ENCODE data around the gene CRYGN.

Gene CRYGN

DNA sequence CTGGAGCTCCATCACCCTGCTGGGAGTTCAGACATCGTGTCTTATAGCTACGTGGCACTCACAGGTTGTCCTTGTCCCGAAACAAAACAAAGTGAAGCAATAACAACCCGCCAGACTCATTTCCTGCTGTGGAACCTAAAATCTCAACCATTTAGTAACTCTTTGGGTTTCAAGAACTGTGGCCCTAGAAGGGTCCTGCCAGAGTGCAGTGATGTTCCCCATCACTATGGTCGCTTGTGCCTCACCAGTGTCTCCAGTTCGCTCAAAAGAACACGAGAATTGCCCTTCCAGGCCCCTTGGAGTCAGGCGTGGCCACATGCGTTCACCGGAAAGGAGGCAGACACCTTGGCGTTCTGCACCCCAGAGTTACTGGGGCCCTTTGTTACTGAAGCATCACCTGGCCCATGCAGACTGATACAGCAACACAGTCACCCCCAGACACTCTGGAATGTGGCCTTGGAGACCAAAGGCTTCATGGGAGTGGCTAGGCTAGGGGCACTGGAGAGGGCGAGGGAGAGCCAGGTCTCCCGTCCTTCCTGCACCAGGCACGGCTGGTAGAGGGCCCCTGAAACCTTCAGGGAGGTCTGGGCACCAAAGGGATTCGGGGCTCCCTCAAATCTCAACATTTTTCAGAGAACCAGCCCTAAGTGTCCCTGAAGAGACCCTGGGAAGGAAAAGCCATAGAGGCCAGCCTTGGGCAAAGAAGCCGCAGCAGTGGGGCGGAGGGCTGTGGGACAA is 908 bp downstream of the CRYGN start:
- DNase-seq = no peak

DNA sequence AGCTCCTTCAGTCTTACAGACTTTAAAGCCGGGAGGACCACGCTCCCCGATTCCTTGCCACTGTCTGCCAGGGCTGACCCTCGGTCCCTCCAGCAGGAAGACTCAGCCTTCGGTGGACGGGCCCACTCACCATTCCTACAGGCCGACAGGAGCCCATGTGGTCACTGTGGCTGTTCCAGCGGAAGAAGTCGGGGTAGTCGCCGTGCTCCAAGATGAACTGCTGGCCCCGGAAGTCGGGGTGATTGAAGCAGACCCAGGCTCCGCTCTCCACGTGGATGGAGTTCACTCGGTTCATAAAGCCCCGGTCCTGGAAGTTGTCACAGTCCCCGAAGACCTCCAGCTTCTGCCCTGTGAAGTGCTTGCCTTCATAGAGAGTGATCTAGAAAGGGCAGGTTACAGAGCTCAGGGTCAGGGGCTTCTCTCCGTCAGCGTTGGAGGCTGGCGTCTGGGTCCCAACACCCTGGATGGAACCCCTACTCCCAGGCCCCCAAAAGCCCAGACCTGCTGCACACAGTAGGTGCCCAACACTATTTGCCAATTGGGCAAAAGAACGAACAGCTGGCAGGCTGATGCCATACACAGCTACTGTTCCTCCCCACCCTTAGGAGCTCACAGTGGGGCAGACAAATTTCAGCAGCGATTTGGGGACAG is 1.9 kb downstream of the CRYGN start:
- no peak for DNase-seq

DNA sequence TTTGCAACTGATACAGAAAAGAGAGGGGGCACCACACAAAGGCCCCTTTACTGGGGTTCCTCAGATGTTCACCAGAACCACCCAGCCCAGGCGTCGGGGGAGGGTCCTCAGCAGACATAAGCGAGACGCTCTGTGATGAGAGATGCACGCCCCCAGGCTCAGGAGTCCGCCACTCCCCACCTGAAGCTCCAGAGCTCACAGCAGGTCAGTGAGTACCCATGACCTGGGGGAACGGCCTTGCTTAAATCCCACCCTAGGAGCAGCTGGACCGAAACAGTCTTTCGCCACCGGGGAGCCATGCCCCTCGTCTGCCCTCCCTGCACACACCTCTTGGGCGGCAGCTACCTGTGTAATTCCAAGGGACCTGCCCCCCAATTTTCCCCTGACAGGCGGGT is 2.8 kb downstream of the CRYGN start:
- no peak for DNase-seq

DNA sequence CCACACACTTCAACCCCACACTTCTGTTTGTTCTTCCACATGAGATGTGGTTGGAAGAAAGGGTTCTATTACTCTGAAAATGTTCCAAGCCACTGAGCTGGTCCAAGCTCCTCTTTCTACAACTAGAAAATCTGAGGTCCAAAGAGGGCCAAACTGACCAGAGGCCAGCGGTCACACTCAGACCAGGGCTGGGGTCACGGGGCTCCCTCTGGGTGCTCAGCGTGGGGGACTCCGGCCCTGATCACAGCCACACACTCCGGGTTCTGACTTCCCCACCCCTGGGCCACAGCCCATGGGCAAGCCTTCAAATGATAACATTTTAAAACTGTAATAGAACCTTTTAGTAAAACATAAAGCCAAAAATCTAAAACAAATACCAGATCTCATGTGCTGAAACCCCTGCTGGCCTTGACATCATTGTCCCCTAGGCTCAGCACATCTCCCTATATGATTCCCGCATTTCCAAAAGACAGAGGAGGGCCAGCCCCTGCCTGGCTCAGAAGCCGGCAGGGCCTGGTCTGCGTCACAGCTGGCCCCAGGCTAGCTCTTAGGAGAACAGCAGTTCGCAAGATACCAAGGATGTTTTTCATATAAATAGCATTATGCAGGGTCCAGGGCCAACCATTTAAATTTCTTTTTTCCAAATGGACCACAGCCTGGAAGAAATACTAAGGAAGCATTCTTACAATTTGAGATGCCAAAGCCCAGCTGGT is 3.3 kb downstream of the CRYGN start:
- no peak for DNase-seq

DNA sequence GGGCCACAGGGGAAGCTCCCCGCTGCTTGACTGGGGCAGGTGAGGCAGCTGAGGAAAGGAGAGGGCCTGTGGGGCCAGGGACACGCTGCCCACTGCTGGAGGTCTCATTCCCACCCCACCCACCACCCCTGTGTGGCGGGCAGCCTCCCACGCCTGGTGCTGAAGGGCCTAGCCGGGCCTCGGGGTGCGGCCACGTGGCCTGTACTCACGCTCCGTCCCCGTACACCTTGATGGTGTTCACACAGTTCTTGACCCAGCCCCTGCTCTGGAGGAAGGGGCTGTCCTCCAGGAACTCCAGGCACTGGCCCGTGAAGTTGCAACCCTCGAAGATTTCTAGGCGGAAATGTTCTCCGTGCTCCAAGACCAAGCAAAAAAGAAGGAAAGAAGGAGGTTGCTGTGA is 4.0 kb downstream of the CRYGN start:
- no peak for DNase-seq

DNA sequence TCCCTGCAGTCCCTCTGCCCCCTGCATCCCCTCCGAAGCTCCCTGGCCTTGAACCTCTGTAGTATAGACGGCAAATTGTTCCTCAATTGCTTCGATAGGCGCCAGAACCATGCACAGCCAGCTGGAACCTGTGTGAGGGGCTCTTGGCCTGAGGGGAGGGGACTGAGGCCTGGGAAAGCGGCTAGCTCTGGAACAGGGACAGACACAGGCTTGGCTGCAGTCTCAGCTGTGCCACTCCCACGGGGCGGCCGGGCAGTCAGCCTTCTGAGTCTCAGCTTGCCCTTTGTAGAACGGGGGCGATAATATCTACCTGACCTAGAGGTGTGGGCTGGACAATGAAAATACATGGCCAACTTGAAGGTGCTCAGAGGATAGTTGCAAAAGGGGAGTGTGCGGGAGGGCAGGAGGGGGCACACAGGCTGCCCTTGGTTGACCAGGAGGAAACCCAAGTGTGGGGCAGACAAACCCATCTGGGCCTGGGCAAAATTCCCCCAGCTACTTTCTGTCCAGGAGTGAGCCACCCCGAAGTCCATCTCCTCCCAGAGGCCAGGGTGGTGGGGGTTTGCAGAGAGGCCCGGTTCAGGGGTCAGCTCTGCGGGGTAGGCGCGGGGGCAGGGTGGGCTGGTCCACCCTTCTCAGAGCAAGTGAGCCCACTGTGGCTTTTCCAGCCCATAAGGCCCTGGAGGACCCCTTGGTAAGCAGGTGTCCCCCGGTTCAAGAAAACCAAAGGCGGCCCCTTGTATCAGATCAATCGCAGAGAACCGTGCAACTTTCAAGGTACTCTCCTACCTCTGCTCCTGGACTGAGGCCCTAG is 4.6 kb downstream of the CRYGN start:
- peak in 3 of 14 donors; percentile 20 to 32 (median 27) for DNase-seq

DNA sequence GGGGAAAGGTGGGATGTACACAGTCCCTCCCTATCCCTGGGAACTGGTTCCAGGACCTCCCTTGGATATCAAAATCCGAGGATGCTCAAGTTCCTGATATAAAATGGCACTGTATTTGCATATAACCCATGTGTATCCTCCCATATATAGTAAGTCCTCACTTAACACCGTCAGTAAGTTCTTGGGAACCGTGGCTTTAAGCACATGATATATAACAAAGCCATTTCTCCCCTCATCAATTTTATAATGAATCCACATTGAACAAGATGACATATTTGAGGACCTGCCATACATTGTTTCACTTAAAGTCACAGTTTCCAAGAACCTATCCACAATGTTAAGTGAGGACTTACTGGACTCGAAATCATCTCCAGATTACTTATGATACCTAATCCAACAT is 5.4 kb downstream of the CRYGN start:
- DNase-seq = no peak

DNA sequence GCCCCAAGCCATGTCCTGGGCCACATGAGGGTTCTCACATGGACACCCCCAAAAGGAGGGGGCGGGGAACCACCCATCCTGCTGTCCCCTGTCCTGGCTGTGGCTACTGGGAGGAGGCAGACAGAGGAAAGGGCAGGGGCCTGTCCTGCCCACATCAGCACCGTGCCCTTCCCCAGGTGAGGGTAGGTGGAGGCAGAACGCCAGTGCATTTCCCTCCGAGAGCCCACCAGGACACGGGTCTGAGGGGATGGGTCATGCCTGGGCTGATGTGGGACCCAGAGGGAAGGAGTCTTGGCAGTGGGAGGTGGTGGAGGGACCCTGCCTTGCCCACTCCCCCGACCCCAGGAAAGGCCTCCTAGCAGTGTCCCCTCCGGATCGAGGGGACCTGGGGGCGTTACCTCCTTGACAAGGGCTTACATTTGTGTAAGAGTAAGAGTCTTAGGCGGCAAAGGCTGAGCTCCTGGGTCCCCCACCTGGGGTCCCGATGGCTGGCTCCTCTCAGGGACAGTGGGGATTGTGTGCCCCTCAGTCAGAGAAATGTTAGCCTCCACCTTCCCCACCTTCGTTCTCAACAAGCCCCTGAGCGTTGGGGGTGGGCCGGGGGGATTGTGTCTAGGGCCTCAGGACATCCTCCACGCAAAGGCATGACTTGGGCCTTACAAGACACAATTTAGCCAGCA is 6.1 kb downstream of the CRYGN start:
- no peak for DNase-seq

DNA sequence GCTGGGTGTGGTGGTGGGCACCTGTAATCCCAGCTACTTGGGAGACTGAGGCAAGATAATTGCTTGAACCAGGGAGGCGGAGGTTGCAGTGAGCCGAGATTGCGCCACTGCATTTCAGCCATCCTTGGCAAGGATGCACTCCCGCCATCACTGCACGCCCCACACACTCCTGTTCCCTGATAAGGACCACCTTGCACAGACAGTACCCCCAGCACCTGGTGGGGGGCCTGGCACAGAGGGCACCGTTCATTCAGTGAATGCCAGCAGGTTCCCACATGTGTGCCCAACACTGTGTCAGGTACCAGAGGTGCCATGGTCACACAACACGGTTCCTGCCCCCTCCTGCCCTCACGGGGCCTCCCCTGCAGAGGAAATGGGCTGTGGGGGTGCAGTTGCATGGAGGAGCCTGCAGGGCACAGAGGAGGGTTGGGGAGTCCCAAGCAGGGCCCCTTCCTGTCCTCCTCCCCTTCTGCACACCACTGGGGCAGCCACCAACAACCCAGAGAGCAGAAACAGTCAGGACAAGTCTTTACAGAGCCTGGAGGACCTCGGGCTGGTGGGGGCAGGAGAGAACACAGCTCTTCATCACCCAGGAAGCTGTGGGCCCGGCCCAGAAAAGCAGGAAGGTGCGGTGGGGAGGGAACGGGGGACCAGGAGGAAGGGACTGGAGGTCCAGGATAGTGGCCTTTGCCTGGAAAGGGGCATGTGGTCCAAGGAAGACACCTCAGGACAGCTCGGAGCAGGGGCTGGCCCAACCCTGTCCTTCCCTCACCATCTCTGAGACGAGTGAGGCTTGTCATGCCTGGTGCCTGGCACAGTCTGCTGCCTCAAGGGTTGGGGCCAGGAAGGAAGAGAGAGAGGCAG is 7.1 kb downstream of the CRYGN start:
- DNase-seq = no peak

DNA sequence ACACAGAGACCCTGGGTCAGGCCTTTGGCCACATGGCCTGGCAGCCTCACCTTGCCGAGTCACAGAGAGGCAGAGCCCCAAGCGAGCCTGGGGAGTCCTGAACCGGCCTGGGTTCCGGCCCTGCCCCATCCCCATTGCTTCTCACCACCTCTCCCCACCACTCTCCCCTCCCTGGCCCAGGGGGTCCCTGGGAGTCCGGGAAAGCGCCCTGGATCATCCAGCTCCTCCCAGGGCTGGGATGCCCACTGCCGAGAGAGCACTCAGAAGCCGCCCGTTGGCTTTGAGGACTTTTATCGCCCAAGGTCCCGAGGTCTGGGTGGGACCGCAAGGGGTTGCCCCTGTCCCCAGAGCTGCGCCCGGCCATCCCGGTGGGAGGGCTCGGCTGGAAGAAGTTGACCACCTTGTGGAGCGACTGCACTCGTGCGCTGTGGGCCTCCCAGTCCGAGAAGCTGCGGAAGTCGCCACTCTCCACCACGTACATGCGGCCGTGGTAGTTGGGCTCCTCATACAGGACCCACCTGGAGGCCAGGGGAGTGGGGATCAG is 8.1 kb downstream of the CRYGN start:
- DNase-seq = no peak

DNA sequence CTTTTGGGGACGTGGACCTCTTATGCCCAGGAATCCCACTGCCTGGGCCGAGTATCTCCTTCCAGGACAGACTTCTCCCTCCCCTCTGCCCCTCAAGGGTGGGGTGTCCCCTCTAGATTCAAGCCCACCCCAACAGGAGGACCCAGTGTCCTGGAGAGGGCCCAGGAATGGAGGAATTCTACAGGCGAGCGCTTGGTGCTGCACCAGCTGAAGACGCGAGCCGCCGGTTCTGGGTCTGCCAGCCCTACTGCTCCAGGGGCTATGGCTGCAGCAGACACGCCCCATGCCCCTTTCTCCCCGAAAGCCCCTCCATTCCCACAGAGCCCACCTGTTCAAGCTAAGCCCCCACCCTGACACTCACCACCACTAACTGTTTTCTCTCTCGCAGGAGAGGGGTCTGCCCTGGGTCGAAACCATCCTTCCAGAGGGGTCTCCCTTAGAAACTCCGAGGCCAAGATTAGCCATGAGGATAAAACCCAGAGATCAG is 8.6 kb downstream of the CRYGN start:
- no peak for DNase-seq

DNA sequence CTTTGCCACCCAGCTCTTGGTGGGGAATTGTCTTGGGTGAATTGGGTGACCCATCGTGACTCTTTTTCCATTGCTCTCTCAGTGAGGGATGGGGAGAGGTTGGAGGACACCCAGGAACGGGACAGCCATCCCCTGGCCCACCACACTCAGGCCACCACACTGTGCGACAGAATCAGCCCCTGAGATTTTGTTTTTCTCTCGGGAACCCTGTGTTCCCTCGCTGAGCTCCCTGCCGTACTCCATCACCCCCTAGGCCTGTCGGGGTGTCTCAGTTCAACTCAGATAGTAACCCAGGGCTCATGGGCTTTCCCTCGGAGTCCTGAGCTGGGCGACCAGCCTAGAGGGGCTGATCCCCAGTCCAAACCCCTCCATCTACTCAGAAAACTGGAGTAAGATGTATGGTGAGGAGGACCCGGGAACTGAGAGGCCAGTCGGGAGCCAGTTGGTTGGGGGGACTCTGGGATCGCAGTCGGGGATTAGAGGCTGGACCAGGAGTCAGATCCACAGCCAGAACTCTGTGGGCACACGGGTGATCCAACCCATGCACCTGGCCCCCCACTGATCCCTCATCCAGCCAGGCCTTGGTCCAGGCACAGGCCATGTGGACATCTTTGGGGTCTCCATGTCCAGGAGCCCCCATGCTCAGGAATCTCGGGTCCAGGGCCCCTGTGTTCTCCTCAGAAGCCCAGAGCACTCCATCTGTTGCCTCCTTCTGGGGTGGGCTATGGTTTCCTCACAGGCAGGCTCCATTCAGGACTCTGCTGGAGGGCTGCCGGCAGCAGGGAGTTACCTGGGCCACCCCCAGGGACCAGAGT is 9.3 kb downstream of the CRYGN start:
- no peak for DNase-seq

DNA sequence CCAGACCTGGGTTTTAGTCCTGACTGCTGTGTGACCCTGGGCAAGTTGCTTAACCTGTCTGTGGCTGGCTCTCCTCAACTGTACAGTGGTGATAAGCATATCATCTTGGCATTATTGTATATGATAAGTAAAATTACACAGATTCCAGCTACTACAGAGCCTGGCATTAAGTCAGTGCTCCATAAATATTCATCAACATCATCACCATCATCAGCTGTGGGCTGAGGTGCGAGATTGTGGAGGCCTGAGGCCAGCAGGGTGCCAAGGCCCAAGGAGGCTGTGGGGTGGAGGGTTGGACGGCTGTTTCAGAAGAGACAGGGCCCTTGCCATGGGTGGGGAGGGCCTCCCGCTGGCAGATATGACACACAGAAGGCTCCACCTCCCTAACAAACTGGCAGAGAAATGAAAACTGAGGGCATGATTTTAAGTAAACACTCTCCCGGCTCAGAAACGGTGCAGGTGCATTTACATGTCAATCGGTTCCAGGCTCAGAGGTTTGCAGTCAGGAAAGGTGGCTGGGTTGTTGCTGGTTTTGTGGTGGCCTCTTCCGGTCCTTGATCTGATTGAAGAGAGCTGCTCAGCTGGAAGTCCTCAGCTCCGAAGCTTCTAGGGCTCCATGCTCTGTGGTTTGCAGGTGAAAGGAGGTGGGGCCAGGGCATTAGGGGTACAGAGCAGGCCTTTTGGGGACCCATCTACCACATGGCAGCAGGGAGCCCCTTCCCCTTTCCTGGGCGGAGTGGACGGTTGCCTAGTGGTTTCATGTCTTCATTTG is 10.2 kb downstream of the CRYGN start:
- DNase-seq = no peak

DNA sequence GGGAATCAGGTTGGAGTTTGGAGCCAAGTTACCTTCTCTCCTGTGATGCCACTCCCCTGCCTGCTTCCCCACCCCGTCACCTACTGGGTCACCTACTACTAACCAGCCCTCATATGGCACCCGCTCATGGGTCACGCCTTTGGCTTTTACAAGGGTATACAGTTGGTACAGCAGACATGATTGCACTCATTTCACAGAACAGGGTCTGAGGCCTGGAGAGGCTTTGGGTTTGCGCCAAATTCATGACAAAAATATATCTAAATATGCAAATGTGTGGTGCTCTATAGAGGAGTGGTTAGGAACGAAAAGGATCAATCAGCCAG is 10.7 kb downstream of the CRYGN start:
- DNase-seq = no peak

DNA sequence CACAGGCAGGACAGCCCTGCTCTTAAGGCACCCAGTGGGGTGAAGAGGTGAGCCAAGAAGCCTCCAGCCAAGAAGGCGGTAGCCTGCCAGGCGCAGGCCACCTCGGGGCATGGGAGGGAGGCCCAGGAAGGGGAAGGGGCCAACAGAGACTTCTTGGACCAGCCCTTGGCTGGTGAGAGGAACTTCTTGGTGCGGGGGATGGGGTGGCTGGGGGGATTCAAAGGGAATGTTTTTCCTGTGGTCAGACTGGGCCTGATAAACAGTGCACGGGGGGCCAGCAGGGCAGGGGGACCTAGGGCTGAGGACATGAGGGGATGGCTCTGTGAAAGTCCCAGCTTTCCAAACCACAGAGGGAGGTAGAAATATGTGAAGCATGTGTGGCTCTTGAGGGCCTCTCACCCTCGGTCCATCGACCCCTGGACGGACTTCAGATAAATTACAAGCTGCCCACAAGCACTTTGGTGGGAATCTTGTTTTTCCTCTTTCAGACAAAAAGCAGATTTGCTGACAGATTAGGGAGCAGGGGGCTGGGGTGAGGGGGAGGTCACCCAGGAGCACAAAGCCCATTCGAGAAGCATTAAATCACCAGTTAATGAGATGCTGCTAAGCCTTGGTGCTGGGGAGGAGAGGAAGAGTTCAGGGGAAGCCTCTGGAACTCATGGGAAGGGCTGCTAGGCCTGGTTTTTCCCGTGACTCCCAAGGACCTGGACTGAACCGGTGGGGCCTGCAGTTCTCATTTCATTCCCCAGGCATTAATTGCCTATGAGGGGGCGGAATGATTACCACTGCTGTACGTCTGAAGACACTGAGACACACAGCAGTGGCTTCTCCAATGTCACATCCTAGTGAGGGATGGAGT is 11.3 kb downstream of the CRYGN start:
- peak in 3 of 14 donors; percentile 12 to 37 (median 36) for DNase-seq

DNA sequence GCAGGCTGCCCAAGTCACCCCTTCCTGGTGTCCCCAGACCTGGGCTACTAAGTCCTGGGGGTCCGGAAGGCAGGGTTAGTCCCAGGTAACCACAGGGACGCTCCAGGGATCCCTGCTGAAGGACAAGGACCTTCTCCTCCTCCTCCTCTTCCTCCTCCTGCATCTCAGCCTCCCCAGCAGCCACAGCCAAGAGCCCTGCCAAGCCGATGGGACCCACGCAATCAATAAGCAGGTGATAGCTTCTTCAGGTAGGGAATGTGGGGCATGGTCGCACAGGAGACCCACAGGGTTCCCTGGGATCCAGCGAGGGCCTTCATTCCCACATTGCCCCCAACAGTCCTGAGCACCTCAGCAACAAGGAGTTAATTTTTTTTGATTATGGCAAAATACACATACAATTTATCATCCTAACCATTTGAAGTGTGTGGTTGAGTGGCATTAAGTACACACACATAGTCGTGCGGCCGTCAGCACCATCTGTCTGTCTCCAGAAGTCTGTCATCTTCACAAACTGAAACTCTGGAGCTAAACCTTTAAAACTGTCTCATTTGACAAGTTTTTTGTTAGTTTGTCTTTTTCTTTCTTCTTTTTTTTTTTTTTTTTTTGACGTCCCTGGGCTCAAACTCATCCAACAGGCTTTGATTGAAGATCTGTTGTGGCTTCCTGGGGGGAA is 12.1 kb downstream of the CRYGN start:
- no peak for DNase-seq

DNA sequence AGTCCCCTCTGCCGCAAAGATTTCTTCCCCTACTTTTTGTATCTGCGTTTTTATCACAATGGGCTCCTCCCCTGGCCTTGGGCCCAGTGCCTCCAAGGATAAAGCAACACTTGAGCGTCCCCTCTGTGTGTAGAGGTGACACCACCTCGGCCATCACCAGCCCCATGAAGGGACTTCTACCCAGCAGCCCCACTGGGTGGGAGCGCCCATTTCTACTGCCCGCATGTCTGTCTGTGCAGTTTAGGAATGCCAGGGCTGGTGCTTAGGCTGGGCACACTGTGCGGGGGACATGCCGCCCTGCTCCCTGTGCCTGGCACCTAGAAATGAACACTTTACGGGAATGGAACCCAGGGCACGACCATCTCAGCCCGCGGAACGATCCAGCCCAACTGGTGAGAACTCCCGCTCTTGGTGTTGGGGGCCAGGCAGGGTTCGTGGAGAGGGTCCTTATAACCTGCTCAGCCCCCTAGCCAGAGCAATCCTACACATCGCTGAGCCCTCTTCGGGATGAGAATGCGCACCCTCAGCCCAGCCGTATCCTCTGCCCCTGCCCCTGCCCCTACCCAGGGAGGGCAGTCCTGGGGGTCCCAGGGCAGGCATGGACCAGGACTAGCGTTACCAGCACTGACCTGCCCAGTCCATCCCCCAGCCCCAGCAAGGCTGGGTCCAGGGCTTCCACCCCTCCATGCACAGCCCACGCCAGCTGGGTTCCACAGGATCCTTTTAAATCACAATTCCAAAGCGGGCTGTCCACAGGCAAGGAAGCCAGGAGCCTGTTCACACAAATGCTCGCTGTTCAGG is 12.8 kb downstream of the CRYGN start:
- DNase-seq = no peak
